ENCODE results near the gene PIGU. TPM values are rescaled to one million over a fixed set of nuclear protein-coding genes. Genes with fewer than 3 reads are reported as not detected.

PIGU gene
- total and polyA plus RNA-seq, 2 donors (not counting 3 experiments of a cell fraction or from before 2014, with no cell fraction given): 20.3 to 81.8 TPM

DNA sequence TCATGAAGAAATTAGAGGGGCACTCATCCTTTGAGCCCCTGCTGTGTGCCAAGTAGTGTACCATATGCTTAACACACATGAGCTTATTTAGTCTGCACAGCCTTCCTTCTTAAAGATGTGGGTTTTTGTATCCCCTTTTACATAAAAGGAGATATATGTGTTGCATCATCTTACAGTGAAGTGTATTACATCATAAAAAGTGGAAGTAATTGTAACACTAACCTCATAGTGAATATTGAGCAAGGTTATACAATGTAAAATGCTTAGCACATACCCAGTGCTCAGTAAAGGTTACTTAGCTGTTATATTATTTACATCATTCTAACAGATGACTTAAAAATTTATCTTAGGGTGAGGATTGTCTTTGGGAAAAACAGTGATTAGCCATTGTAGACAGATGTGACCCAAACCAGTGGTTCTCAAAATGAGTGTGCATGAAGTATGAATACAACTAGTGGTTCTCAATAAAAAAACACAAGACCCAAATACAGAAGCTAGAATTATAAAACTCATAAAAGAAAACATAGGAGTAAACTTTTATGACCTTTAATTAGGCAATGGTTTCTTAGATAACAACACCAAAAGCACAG lies 3.8 kb upstream of the PIGU start:
- DNase-seq (ENCODE audit: low read depth, low spot score) (no peak), FAIRE-seq (no peak)
- H3K79me2 ChIP-seq (ENCODE audit: control insufficient read depth, insufficient read depth, low read length): no peaks in the 10 kb centered on the region
- BruUV-seq (replicated peaks): no TSS peak
- CTCF ChIA-PET: interaction anchor here (0.5 to 1.6 kb wide), 3 partner anchors 12 to 32 kb away, joined by 3 to 4 read pairs (median 3); no protein-coding TSS in a partner anchor
- H3K9ac ChIP-seq (replicated peaks; ENCODE audit: extremely low read depth, insufficient read depth, low read length): no peak overlapping the region
- dilution Hi-C loops (cut with MboI; ENCODE audit: extremely low pct_ligation_motif_present, low sequenced_read_pairs): no loop called here
- no peak overlapping the region for H2AFZ ChIP-seq (ENCODE audit: low read depth, low read length)
- POLR2A ChIA-PET: no interaction called here
- H3K27ac ChIP-seq (ENCODE audit: insufficient read depth, low read depth, low read length): no peak overlapping the region
- no peaks in the 10 kb centered on the region for H3K9me3 ChIP-seq (replicated peaks; ENCODE audit: control insufficient read depth, insufficient read depth, low read length)
- intact Hi-C loops (cut with micrococcal nuclease): no loop called here
- no peak overlapping the region for H3K4me3 ChIP-seq (replicated peaks in 1 of 3; ENCODE audit: insufficient read depth in 1 of 3, low read depth in 1 of 3, low read length in 3 of 3)
- no peak for TF ChIP-seq EZH2 (IDR thresholded peaks at IDR 0.05; ENCODE audit: borderline replicate concordance, low read depth, low read length, severe bottlenecking)
- no peak for TF ChIP-seq POLR2A (IDR thresholded peaks at IDR 0.05; ENCODE audit: low read depth, low read length)
- no peak for TF ChIP-seq MYC (IDR thresholded peaks at IDR 0.05; ENCODE audit: low read depth, low read length)
- TF ChIP-seq FOS (IDR thresholded peaks at IDR 0.05; ENCODE audit: borderline replicate concordance, insufficient read depth, low read length): no peak
- no peak for TF ChIP-seq JUN (IDR thresholded peaks at IDR 0.05; ENCODE audit: borderline replicate concordance, insufficient read depth, insufficient read length, low read depth)
- H3K36me3 ChIP-seq (ENCODE audit: control insufficient read depth in 2 of 2, extremely low read depth in 1 of 2, insufficient read depth in 2 of 2, low read length in 2 of 2): no peaks in the 10 kb centered on the region
- no peak overlapping the region for H3K4me2 ChIP-seq (ENCODE audit: insufficient read depth, low read length)
- H4K20me1 ChIP-seq (replicated peaks; ENCODE audit: control insufficient read depth, extremely low read depth, insufficient read depth, low read length): no peaks in the 10 kb centered on the region
- H3K27me3 ChIP-seq (ENCODE audit: control insufficient read depth in 2 of 2, insufficient read depth in 2 of 2, low read length in 2 of 2): no peaks in the 10 kb centered on the region
- no peaks in the 10 kb centered on the region for H3K9me1 ChIP-seq (replicated peaks; ENCODE audit: control insufficient read depth, extremely low read depth, insufficient read depth, low read length)
- H3K4me1 ChIP-seq (ENCODE audit: control insufficient read depth, extremely low read depth, insufficient read depth, low read length): peaks cover 4% of the 10 kb centered on the region

DNA sequence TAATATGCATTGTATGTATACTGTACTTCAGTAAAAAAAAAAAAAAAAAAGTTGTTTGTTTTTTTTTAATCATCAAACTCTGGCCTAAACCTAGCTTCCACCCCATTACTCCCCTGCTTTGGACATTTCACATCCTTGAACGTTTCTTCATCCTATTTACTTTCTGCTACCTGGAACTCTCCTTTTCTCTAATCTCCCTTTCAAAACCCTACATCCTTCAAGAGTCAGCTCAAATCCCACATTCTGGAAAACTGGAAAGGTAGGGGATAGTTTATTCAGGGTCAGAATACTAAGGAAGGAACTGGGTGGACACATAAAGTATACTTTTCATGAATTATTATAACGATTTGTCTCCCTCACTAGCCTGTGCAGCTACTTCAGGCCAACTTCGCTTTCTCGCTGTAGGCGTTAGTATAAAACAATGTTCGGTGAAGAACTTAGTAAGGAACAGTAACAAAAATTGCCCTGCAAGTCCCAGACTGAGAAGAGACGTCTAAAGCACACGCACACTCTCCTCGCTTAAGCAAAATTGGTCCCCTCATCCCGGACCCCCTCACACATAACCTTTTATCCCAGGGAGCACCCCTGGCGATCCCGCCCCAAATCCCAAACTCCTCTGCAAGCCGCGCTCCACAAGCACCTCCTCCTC lies 775 bp downstream of the PIGU start:
- Histone ChIP-seq H2AFZ (ENCODE audit: low read depth, low read length) (peak overlapping the region; percentile 93), H3K4me1 (ENCODE audit: control insufficient read depth, extremely low read depth, insufficient read depth, low read length) (peaks cover 4% of the 10 kb centered on the region), H3K27me3 (ENCODE audit: control insufficient read depth in 2 of 2, insufficient read depth in 2 of 2, low read length in 2 of 2) (no peaks in the 10 kb centered on the region), H3K9me1 (replicated peaks; ENCODE audit: control insufficient read depth, extremely low read depth, insufficient read depth, low read length) (no peaks in the 10 kb centered on the region), H3K27ac (ENCODE audit: insufficient read depth, low read depth, low read length) (no peak overlapping the region), H3K9me3 (replicated peaks; ENCODE audit: control insufficient read depth, insufficient read depth, low read length) (no peaks in the 10 kb centered on the region), H3K79me2 (ENCODE audit: control insufficient read depth, insufficient read depth, low read length) (peaks cover 5% of the 10 kb centered on the region), H4K20me1 (replicated peaks; ENCODE audit: control insufficient read depth, extremely low read depth, insufficient read depth, low read length) (no peaks in the 10 kb centered on the region), H3K36me3 (ENCODE audit: control insufficient read depth in 2 of 2, extremely low read depth in 1 of 2, insufficient read depth in 2 of 2, low read length in 2 of 2) (no peaks in the 10 kb centered on the region), H3K4me3 (replicated peaks in 1 of 3; ENCODE audit: insufficient read depth in 1 of 3, low read depth in 1 of 3, low read length in 3 of 3) (peak overlapping the region; percentile 74 to 86 (median 79)), H3K9ac (replicated peaks; ENCODE audit: extremely low read depth, insufficient read depth, low read length) (peak overlapping the region; percentile 62), H3K4me2 (ENCODE audit: insufficient read depth, low read length) (peak overlapping the region; percentile 83)
- FAIRE-seq (no peak), DNase-seq (ENCODE audit: low read depth, low spot score) (no peak)
- dilution Hi-C loops (cut with MboI; ENCODE audit: extremely low pct_ligation_motif_present, low sequenced_read_pairs): no loop called here
- CTCF ChIA-PET: interaction anchor here (0.9 to 1.4 kb wide), 3 partner anchors 28 to 93 kb away, joined by 3 to 7 read pairs (median 3); partner anchors contain the start of gene TP53INP2
- TF ChIP-seq, protein P1, sequence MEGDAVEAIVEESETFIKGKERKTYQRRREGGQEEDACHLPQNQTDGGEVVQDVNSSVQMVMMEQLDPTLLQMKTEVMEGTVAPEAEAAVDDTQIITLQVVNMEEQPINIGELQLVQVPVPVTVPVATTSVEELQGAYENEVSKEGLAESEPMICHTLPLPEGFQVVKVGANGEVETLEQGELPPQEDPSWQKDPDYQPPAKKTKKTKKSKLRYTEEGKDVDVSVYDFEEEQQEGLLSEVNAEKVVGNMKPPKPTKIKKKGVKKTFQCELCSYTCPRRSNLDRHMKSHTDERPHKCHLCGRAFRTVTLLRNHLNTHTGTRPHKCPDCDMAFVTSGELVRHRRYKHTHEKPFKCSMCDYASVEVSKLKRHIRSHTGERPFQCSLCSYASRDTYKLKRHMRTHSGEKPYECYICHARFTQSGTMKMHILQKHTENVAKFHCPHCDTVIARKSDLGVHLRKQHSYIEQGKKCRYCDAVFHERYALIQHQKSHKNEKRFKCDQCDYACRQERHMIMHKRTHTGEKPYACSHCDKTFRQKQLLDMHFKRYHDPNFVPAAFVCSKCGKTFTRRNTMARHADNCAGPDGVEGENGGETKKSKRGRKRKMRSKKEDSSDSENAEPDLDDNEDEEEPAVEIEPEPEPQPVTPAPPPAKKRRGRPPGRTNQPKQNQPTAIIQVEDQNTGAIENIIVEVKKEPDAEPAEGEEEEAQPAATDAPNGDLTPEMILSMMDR (IDR thresholded peaks at IDR 0.05; ENCODE audit: extremely low read depth in 1 of 2, insufficient read depth in 1 of 2, low read depth in 1 of 2, low read length in 2 of 2): no peak
- peak; percentile 27 for TF ChIP-seq POLR2A (IDR thresholded peaks at IDR 0.05; ENCODE audit: low read depth, low read length)
- intact Hi-C loops (cut with micrococcal nuclease): no loop called here
- no TSS peak for BruUV-seq (replicated peaks)
- POLR2A ChIA-PET: interaction anchor here (0.7 kb wide), 1 partner anchor 362 kb away, joined by 4 read pairs; no protein-coding TSS in a partner anchor

Measured in endothelial cell of umbilical vein (primary cell).